ENCODE data around the gene SLC39A8.

- TF ChIP-seq CTCF (IDR thresholded peaks at IDR 0.05; ENCODE audit: low read depth, low read length) (no peak), EZH2phosphoT487 (IDR thresholded peaks at IDR 0.05; ENCODE audit: low read depth) (no peak)
These were observed 46.6 kb downstream of the SLC39A8 start for GRCh38 chr4:102298716-102299115.

Measured in OCI-LY3 (cell line).